Panc1 (cell line): ENCODE data around the gene BTBD17. TPM values are rescaled to one million over a fixed set of nuclear protein-coding genes. Genes with fewer than 3 reads are reported as not detected.
A peak's percentile ranks its signal among the peaks of the same experiment; 100 is the strongest.

ENCODE experiments used
- ATAC-seq: fragments of 200-7000 bp; cut with Tn5 transposase; 2 replicates; pipeline ENCODE4 v1.9.1; 2020; ENCODE audit warnings: mild to moderate bottlenecking, moderate library complexity
- BruUV-seq: library from RNA; stranded (reverse); fragments of 400-500 nt; replicated peaks from 2 replicates; lab custom pipeline; 2021; lab: Mats Ljungman, UMichigan
- CTCF ChIA-PET: fragments of 300-600 bp; sonication (Branson Sonifier 250); formaldehyde crosslinking; loops from one replicate; lab custom pipeline; 2022; ENCODE audit warnings: antibody characterized with exemption; lab: Charles Lee
- POLR2A ChIA-PET: fragments of 300-600 bp; sonication (Branson Sonifier 250); formaldehyde crosslinking; loops from one replicate; lab custom pipeline; 2022; ENCODE audit warnings: antibody characterized with exemption; lab: Charles Lee
- DNase-seq: peaks from one replicate; pipeline ENCODE4 v3.0.0-alpha.2; 2010; ENCODE audit warnings: low read depth, low spot score
- H3K27ac ChIP-seq: 2 replicates; pipeline ENCODE4 v1.5.1; 2011; ENCODE audit warnings: mild to moderate bottlenecking, low read length, inconsistent platforms
- H3K27me3 ChIP-seq: fragments of 200-500 bp; sonication (Bioruptor generic); 2 replicates; pipeline ENCODE4 v1.6.0; 2014; ENCODE audit warnings: low read length, inconsistent platforms; ENCODE audit not compliant: control insufficient read depth, insufficient read depth
- H3K36me3 ChIP-seq: fragments of 200-500 bp; sonication (Bioruptor generic); 2 replicates; pipeline ENCODE4 v1.5.1; 2014; ENCODE audit warnings: inconsistent platforms, mild to moderate bottlenecking, low read length, moderate library complexity; ENCODE audit not compliant: control insufficient read depth, insufficient read depth
- H3K4me1 ChIP-seq: 2 replicates; pipeline ENCODE4 v1.5.1; 2011; ENCODE audit warnings: inconsistent platforms, mild to moderate bottlenecking, low read length, moderate library complexity; ENCODE audit not compliant: control insufficient read depth, insufficient read depth
- H3K4me3 ChIP-seq, 2 experiments: 2 replicates each; pipeline ENCODE4 v1.5.1; 2011 to 2012; ENCODE audit warnings: low read depth in 2 of 2, low read length in 2 of 2, mild to moderate bottlenecking in 2 of 2, inconsistent platforms in 1 of 2, moderate library complexity in 1 of 2
- H3K9me3 ChIP-seq: fragments of 200-500 bp; sonication (Bioruptor generic); 2 replicates; pipeline ENCODE4 v1.5.1; 2014; ENCODE audit warnings: low read depth, mild to moderate bottlenecking, inconsistent platforms, low read length, moderate library complexity; ENCODE audit not compliant: control insufficient read depth, insufficient read depth
- CTCF ChIP-seq: fragments of 450-650 bp; IDR thresholded peaks from 2 replicates; pipeline ENCODE4 v1.5.1; 2017; ENCODE audit warnings: mild to moderate bottlenecking
- POLR2AphosphoS5 ChIP-seq: IDR thresholded peaks from 2 replicates; pipeline ENCODE4 v1.6.1; 2012; ENCODE audit warnings: mild to moderate bottlenecking, low read depth, low read length, moderate library complexity
- REST ChIP-seq, 2 experiments: IDR thresholded peaks; 2 replicates each; pipeline ENCODE4 v1.6.1; 2011 to 2012; ENCODE audit warnings: low read depth in 2 of 2, control low read depth in 1 of 2, low read length in 1 of 2, mild to moderate bottlenecking in 1 of 2, moderate library complexity in 1 of 2; ENCODE audit not compliant: insufficient read depth in 1 of 2
- SIN3A ChIP-seq: IDR thresholded peaks from 2 replicates; pipeline ENCODE4 v1.6.1; 2012; ENCODE audit warnings: low read depth, mild to moderate bottlenecking, low read length, moderate library complexity, borderline replicate concordance; ENCODE audit not compliant: insufficient read depth
- TCF7L2 ChIP-seq: IDR thresholded peaks from 2 replicates; pipeline ENCODE4 v1.6.1; 2011; ENCODE audit warnings: mild to moderate bottlenecking, low read depth, low read length, inconsistent platforms
- in situ Hi-C: cut with HindIII; loops from 2 replicates; pipeline ENCODE4 v1.10.0; 2016; ENCODE audit warnings: low sequenced_read_pairs, low pct_unique_long_range_greater_than_20kb
- intact Hi-C: fragments of 100-400 bp; cut with micrococcal nuclease; formaldehyde crosslinking; loops from one replicate; pipeline ENCODE4 v1.10.0; 2022; ENCODE audit not compliant: unreplicated experiment
- total RNA-seq: library from RNA; stranded (reverse); gene quantifications from one replicate; pipeline ENCODE4 v1.2.1, GENCODE V29; 2021; ENCODE audit not compliant: unreplicated experiment

The BTBD17 gene
- total RNA-seq, 1 experiment from 2014 or later = not detected

GRCh38 chr17:74380086-74380958, 18.7 kb upstream of the BTBD17 start:
- DNase-seq = no peak
- ATAC-seq = peak; percentile 70
- no TSS peak for BruUV-seq
- ChIA-PET POLR2A (no interaction called here), CTCF (interaction anchor here (0.5 to 4.7 kb wide), 5 partner anchors 12 to 121 kb away, joined by 3 to 62 read pairs (median 4); partner anchors contain the start of gene GPR142)
- peaks cover 10% of the 10 kb centered on the region for H3K4me1 ChIP-seq
- no peaks in the 10 kb centered on the region for H3K36me3 ChIP-seq
- no peak overlapping the region for H3K27ac ChIP-seq
- no peaks in the 10 kb centered on the region for H3K9me3 ChIP-seq
- in situ Hi-C loops = no loop called here
- intact Hi-C loops = no loop called here
- peaks cover 3% of the 10 kb centered on the region for H3K27me3 ChIP-seq
- no peak for TF ChIP-seq SIN3A
- TF ChIP-seq REST (IDR thresholded peaks at IDR 0.05; ENCODE audit: insufficient read depth in 1 of 2, low read depth in 2 of 2, low read length in 1 of 2) = peak in 1 of 2 experiments; percentile 48; a peak in 1 of 4 replicates
- H3K4me3 ChIP-seq = no peak overlapping the region

- POLR2A ChIA-PET = no interaction called here
- H3K9me3 ChIP-seq = no peaks in the 10 kb centered on the region
- no TSS peak for BruUV-seq
- peaks cover 3% of the 10 kb centered on the region for H3K27me3 ChIP-seq
- peaks cover 10% of the 10 kb centered on the region for H3K4me1 ChIP-seq
- DNase-seq (no peak), ATAC-seq (peak; percentile 92)
- no peak for TF ChIP-seq POLR2AphosphoS5
- peak; percentile 67 for TF ChIP-seq TCF7L2
- TF ChIP-seq CTCF = peak; percentile 97
- in situ Hi-C loops (no loop called here), intact Hi-C loops (loop anchor here (1.0 kb wide), 1 partner anchor 78 kb away; no protein-coding TSS in a partner anchor)
- CTCF ChIA-PET = interaction anchor here (0.5 to 4.7 kb wide), 21 partner anchors 9 to 211 kb away, joined by 3 to 62 read pairs (median 4); partner anchors contain the start of gene GPR142
- H3K4me3 ChIP-seq = peak overlapping the region in 1 of 2 experiments; percentile 16; a peak in 1 of 4 replicates
- H3K27ac ChIP-seq = no peak overlapping the region; the same call in 1 of the 2 replicates
- no peaks in the 10 kb centered on the region for H3K36me3 ChIP-seq
These were observed 17.9 kb upstream of the BTBD17 start for GRCh38 chr17:74379495-74380085.
